G401.6 (cell line): ENCODE measurements around the gene PROKR1.

ENCODE experiments used
- FAIRE-seq: peaks from 2 replicates; lab custom pipeline; 2012; peaks lifted over from hg19 to GRCh38; lab: Jason Lieb, UNC

PROKR1 gene

GRCh38 chr2:68700560-68700959, 57.2 kb downstream of the PROKR1 start:
- FAIRE-seq, result no peak

GRCh38 chr2:68706637-68707036, 63.3 kb downstream of the PROKR1 start:
- FAIRE-seq, result no peak
